Measurements from ENCODE around the gene YY1.
"Not testable (repeated sequence)": the region's sequence is repeated elsewhere in the genome, so short reads cannot be mapped to it uniquely, and the experiment has no call there.

The YY1 gene

DNA sequence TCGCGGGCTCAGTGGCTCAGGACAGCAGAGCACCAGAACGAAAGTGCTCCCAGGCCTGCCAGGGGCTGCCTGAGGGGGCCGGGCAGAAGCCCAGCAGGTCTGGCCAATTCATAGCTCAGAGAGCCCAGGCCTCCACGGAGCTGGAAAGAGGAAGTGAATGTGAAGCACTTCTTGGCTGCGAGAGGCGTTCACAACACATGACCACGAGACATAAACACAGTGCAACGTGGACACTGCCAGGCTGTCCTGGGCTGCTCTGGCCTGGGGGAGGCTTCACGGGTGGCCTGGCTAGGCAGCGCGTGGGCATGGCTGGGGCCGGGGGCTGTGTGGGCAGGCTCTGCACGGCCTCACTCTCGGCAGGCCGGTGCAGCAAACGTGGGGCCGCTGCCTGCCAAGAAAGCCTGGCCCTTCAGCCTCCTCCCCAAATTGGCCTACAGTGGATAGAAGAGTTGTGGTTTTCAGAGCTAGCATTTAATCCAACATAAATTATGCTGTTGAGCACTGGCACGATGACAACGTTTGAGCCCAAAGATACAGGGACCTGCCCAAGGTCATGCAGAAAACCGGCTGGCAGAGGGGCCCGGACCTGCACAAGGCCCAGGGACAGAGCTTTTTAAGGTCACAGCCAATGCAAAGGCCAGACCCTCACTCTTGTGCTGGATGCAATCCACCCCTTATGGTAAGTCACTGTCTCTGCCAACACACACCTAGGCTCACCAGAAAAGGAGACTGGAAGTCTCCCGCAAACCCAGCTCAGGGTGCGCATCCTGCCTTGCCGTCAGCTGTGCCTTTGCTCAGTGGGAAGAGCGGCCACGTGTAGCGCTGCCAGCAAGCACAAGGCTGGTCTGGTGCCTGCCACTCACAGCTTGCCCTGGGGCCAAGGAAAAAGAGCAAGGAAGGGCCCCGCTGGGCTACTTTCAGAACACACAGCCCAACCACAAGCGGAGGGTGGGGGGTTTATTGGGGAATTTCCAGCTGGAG, 58.7 kb downstream of the YY1 start:
- DNase-seq = no peak

DNA sequence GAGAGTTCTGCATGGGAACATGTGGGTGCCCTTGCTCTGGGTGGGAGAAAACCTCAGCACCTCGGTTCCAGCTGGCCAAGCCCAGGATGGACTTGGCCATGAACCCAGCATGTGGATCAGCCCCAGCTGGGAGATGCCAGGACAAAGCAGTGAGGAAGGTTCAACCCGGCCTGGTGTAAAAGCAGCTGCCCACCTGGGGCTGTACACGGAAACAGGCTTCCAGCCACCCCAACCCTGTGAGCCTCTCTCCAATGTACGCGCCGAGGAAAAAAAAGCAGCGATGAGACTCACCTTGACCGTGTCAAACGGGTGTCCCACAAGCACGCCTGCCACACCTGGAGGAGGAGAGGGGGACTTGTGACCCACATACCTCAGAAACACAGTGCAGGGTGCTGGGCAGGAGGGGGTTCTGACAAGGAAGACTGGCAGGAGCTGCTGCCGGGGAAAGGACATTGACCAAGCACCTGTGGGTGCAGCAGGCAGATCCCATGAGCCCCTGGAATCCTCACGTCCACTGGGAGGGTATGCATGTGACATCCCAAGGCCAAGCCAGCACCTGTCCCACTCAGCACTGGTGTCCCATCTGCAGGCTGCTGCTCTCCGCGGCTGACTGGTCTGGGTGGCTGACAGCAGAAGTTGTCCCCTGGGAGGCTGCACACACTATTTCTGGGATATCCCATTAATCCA, 59.8 kb downstream of the YY1 start:
- no peak for DNase-seq

DNA sequence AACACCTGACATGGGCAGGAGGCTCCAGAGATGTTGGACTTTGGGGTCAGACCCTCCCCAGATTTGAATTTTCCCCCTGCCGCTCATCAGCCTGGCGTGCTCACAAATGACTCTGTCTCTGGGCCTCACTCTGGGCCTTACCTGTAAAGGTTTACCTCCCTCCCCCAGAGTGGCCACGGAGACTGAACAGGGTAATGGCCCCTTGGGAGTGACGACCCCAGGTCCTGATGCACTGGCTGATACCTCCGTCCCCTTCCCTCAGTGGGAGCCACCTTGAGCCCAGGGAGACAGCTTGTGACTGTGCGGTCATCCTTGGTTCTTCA, 60.3 kb downstream of the YY1 start:
- DNase-seq = no peak

DNA sequence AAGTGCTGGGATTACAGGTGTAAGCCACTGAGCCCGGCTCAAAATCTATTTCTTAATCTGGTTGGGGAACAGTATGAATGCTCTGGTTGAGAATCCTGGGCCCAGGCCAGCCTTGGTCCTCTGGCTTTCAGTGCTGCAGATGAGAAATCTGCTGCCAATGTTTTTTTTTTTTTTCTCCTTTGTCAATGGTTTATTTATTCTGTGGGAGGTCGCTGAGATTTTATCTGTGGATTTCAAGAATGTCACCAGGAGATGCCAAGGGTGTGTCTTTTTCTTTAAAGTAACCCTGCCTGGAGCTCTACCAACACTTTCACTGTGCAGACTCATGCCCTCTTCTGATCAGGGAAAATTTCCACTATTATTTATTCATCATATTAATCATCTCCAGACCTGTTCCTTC, 63.7 kb downstream of the YY1 start:
- DNase-seq = no peak

DNA sequence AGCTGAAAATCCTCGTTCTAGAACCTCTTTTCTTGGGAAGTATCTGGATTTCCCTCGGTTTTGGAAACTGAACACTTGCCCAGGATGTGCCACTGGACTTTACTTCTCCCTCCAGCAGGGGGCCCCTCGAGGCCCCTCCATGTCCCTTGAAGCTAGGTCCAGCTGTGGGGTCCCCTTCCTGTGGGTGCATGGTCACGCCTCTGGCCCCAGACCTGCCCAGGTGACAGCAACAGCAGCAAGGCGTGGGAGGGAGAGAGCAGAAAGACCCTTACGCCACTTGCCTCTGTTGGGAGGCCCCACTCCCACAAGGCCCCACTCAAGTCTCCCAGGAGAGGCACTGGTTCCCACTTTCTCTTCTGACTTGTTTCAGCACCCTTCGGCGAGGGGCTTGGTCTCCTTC, 64.2 kb downstream of the YY1 start:
- DNase-seq = no peak

DNA sequence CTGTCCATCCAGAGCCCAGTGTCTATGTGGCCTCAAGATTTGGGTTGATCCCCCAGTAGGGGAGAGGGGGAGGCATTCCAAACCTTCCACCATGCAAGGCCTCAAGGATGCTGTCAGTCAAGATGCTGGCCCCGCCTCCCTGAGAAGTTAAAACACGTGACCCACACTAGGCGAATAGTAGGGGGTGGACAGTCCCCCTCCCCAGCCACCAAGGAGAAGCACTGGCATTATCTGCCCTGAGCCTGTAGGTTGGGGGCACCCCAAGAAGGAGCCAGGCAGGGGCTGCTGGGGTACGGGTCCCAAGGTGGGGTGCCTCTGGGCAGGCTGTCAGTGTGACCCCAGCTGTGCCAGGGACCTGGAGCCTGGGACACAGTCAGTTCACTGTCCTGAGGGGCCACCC, 65.0 kb downstream of the YY1 start:
- no peak for DNase-seq

DNA sequence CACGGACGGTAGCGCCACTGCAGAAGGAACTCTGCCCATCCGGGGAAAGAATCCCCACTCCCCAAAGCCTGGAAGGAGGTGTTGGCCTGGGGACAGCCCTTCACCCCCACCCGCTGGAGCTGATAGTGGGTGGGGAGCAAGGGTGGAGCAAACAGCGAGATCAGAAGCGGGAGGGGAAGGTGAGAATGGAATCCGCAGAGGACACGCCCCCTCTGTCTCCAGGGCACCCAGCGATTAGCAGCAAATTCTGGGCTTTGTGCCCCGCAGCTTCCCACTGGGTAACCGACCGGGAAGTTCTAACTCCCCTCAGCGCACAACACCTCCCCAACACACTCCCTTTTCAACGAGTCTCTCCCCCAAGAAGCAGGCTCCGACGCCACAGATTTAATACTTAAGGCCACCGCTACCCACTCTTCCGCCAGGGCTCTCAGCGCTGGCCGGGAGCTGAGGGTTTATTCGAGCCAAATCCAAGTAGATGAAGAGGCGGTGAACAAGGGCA, 65.9 kb downstream of the YY1 start:
- peak; percentile 19 for DNase-seq

DNA sequence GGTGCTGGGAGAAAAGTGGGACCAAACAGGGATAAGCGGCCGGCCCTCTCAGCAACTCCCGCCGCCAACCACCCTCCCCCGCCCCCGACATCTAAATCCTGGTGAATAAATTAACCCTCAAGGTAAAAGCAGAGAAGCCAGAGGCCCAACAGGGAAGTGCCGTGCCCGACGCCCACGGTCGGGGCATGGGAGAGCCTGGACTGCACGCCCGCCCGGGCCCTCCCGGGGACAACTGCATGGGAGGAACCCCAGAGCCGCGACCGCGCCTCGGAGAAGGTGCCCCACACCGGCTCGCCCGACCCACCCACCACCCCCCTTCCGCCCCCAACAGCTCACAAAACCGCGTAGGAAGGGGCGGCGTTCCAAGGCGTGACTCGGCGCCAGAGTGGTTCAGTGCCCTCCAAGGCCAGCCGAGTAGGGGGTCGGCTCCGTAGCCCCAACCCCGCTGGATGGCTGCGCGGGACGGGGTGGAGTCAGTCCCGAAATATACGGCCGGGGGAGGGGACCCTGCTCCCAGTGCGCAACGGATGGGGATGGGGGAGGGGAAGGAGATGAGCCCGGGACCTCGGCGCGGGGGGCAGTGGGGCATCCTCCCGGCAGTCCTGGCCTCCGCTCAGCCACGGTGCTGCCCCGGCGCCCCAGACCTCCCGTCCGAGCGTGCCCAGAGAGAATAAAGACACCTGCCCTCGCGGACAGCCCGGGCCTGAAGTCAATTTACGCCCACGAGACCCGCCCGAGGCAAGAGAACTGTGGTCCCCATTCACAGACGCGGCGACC, 66.6 kb downstream of the YY1 start:
- DNase-seq = peak; percentile 33

DNA sequence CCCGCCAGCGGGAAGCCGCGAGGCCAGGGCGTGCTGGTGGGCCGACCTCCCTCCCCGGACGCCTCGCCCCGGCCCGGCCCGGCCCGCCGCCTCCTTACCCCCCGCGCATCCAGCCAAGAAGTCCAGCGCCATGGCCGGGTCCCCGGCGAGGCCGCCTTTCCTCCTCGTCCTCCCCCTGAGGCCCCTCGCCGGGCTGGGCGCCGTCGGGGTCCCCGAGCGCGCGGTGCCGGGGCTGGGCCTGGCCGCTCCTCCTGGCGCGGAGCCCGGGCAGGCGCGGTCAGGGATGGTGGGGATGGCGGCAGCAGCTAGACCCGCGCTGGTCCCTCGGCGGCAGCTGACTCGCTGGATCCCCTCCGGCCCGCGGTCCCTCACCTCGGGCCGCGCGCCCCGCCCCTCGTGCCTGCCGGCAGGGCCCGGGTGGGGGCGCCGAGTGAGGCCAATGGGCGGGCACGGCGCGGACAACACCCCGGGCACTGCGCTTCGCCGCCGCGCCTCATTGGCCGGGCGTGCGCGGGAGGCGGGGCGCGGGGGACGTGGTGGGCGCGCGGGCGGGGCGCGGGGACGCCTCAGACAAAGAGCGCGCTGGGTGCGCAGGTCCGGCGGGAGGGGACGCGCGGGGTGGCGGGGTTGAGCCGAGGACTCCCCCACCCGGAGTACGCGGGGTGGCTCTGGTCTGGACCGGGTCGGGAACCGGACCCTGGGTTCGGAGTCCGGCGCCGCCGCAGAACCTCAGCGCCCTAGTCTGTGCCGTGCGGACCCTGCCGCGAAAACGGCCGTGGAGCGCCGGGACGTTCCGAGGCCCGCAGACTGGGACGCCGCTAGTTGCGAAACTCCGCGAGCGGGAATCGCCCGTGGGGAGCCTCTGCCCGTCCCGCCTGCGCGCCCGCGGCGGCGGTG, 67.4 kb downstream of the YY1 start, which contains the start of gene SLC25A29:
Gene SLC25A29, minus strand, starts transcription at position 344 of the 897 bp plus-strand sequence. Its CDS starts 212 bp downstream, at position 132.
- peak; percentile 78 for DNase-seq

DNA sequence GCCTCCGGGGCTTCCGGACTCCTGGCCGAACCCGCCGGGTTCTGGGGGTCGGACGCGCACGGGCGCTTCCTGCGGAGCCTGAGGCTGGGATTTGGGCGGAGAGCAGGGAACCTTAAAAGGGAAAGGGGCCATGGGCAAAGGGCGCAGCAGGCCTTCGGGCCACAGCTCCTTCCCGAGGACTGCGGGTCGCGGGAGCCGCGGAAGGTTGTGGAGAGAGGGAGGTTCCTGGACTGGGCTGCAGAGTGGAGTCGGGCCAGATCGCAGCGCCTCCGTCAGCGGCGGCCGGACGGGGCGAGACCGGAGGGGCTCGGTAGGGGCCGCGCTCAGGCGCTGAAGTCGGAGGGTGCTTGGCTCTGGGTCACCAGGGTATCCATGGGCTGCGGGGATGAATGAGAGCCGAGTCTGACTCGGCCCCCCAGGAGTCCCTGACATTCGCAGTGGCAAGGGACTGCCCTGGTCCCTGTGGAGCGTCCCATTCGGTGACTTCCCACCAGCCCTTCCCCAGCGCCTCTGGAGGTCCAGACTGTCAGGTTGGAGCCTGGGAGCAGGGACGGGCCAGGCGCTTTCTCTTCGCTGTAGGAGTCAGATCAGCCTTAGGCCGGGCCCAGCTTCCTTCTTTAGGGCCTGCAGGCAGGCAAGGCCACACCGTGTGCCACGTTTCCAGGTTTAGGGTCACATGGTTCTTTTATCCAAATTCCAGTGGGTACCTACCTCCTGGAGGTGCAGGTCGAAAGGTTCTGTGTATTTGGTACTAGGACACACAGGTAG, 68.2 kb downstream of the YY1 start:
- no peak for DNase-seq

DNA sequence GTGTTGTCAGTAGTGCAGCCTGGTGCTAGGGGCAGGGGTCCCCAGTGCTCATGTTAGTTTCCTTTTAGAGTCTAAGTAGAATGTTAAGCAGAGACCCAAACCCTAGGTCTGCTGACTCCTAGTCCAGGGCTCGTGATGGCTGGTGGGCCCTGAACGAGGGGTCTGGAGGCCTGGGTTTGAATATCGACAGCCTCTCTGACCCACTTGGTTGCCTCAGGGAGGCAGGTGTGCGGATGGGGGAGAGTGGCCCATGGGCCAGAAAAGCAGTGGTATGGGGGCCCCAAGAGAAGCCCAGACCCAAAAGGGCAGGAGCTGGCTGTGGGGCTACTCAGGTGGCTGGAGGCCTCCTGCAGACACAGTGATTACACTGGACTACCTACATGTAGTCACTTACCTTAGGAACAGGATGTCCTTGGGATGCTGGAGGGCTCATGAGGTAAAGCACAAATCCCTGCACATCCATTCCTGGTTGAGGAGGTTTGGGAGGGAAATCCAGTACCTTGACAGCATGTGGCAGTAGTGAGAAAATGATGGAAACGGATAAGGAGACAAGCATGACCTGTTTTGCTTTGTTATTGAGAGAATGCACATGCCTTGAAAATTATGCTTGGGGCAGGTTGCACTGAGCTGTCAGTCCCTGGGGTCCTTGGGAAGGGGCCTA, 69.0 kb downstream of the YY1 start:
- DNase-seq = no peak

DNA sequence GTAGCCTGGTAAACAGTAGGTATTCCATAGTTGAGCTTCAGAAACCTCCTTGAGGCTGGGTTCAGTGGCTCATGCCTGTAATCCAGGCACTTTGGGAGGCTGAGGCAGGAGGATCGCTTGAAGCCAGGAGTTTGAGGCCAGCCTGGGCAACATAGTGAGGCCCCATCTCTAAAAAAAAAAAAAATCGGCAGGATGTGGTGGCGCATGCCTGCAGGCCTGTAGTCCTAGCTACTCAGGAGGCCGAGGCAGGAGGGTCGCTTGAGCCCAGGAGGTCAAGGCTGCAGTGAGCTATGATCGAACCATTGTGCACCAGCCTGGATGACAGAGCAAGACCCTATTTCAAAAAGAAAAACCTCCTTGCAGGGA, 69.5 kb downstream of the YY1 start:
- DNase-seq = not testable (repeated sequence)

DNA sequence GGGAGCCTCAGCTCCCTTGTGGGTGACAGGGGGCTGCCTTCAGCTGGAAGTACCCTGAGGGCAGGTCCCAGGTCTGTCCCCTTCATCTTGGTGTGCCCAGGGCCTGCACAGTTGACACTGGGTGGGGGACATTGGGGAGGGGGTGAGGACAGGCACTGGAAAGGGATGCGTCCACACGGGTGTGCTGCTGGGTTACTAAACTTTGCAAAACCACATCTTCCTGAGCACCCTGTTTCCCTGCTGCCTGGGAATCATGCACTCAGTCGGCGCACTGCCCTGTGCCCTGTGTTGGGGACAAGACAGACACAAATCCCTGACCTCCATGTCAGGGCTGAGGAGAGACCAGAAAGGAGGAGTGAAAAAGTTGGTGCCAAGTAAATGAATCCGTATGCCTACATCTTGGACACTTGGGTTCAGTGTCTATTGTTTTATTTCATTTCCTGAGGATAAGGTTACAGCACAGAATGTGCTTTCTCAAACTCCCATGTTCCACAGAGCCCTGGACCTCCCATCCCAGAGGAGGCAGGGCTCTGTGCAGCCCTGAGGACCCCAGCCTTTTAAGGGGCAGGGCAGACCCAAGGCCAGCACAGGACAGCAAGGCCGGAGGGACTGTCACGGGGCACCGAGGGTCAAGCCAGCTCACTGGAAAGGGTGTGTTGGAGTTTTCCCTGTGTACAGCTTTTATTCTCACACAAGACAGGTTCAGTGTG, 70.2 kb downstream of the YY1 start:
- DNase-seq = no peak

DNA sequence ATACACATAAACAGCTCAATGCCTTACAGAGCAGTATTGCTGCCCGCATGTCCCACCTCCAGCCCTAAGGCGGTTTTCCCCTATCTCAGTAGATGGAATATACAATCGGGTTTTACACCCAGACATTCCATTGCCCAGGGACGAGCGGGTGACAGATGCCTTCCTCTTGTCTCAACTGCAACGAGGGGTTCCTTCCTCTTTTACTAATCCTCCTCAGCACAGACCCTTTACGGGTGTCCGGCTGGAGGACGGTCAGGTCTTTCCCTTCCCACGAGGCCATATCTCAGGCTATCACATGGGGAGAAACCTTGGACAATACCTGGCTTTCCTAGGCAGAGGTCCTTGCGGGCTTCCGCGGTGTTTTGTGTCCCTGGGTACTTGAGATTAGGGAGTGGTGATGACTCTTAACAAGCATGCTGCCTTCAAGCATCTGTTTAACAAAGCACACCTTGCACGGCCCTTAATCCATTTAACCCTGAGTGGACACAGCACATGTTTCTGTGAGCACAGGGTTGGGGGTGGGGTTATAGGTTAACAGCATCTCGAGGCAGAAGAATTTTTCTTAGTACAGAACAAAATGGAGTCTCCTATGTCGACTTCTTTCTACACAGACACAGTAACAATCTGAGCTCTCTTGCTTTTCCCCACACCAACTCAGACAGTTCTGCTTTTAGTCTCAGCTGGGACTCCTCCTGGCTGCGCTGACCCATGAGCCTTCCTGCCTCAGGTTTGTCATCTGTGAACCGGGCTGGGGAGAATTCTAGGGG, 73.3 kb downstream of the YY1 start:
- not testable (repeated sequence) for DNase-seq

DNA sequence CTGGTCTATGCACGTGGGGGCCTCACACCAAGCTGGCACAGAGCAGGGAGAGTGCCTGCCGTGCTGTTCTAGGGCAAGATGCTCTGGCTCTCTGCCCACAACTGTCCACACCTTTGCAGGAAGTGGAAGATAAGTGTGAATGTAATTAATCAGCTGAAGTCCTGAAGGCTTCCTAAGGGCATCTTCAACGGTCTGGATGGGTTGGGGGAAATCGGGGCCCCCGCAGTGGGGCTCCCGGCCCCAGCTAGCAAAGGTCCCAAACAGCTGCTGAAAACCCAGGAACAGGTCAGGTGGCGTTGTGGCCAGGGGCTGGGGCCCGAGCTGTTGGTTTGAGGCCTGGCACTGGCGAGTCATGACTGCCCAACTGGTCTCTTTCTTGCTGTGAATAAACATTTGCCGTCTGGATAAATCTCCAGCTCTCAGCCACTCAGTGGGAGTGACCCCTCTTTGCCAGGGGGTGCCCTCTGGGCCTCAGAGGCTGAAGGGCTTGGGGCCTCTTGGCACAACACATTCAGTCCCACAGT, 74.0 kb downstream of the YY1 start:
- DNase-seq = no peak

DNA sequence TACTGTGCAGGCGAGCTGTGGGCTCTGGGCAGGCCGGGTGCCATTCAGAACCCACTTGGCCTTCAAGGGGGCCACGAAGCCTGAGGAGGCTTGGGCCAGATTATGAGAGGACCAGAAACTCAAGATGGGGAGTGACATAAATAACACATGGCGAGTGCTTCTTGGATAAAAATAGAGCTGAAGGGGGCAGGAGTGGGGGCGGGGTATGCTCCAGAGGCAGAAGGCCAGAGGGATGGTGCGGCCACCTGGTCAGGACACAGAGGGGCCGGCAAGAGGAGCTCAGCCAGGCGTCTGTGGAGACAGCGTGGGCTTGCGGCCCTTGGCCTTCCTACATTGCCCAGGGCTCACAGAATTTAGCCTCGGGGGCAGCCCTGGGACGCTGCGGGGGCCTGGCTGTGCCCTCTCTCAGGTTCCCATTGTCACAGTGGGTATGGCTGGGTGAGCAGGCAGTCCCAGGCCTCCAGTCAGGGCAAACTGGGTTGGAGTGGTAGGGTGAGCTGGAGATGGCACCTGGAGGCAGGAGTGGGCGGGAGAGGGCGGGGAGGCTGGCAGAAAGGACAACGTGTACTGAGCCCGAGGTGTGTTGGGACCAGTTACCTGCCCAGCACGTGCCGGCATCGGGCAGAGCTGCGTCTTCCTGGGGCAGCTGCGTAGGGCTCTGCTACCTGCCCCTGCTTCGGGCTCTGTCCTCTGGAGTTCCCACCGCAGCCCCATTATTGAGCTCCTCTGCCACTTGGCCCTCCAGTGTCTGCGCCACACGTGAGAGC, 74.7 kb downstream of the YY1 start:
- no peak for DNase-seq

DNA sequence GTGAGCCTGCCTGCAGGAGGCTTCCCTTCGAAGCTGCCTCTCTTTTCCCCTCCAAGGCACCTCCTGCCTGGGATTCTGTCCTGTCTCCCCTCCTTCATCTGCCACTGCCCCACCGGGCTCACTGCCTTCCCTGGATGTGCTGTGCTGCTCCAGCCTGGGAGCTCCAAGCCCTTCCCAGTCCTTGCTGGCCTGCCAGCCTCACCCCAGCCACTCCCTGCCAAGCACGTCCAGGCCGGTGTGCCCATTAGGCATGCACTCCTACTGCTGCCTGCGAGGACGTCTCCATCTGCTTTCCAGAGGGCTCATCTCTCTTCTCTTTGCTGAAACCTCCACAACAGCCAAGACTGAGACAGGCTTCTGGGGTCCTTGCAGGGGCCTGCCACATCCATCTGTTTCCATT, 75.8 kb downstream of the YY1 start:
- no peak for DNase-seq

DNA sequence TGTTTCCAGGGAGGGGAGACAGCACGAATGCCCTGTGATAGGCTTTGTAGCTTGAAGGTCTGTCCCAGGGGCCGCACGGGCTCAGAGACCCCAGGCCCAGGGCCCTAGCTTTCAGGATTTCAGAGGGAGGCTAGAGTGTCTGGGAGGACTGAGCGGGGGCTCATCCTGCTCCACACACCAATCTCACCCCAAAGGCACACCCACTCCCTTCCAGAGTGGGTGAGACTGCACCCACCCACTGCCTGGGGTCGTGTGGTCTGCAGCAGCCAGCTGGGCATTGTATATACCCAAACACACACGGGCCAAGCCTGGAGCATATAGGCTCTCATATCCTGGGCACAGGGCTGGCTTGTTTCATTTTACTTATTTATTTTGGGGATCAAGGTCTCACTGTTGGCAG, 78.4 kb downstream of the YY1 start:
- DNase-seq = no peak
